Neutrophil (primary cell): ENCODE measurements around the gene HAO1.
"Not testable (repeated sequence)": the region's sequence is repeated elsewhere in the genome, so short reads cannot be mapped to it uniquely, and the experiment has no call there.

ENCODE experiments used
- H3K27ac ChIP-seq: fragments of 200-600 bp; sonication (generic); 2 replicates; pipeline ENCODE4 v1.5.1; 2016; ENCODE audit warnings: mild to moderate bottlenecking, moderate library complexity
- H3K27me3 ChIP-seq: fragments of 200-600 bp; sonication (generic); 2 replicates; pipeline ENCODE4 v1.6.0; 2016; ENCODE audit warnings: mild to moderate bottlenecking
- H3K36me3 ChIP-seq: fragments of 200-600 bp; sonication (generic); 2 replicates; pipeline ENCODE4 v1.5.1; 2017
- H3K4me1 ChIP-seq, 2 experiments: fragments of 200-600 bp in 1 of 2; sonication (generic) in 1 of 2; 1 replicate in 1 of 2; 2 replicates in 1 of 2; pipeline versions ENCODE4 v1.5.1 to v1.6.1; 2013 to 2016; ENCODE audit warnings: low read depth in 1 of 2, low read length in 1 of 2, mild to moderate bottlenecking in 1 of 2, moderate library complexity in 1 of 2; ENCODE audit not compliant: control insufficient read depth in 1 of 2, insufficient read depth in 1 of 2
- H3K4me3 ChIP-seq, 2 experiments: fragments of 200-600 bp in 1 of 2; sonication (generic) in 1 of 2; 1 replicate in 1 of 2; 2 replicates in 1 of 2; pipeline ENCODE4 v1.5.1; 2013 to 2016; ENCODE audit warnings: low read depth in 1 of 2, low read length in 1 of 2, mild to moderate bottlenecking in 1 of 2, moderate library complexity in 1 of 2
- H3K9me3 ChIP-seq: fragments of 200-600 bp; sonication (generic); 2 replicates; pipeline ENCODE4 v1.5.1; 2016
- CTCF ChIP-seq: fragments of 200-600 bp; sonication (generic); IDR thresholded peaks from 2 replicates; pipeline ENCODE4 v1.5.1; 2016; ENCODE audit warnings: antibody characterized with exemption

HAO1 gene

DNA sequence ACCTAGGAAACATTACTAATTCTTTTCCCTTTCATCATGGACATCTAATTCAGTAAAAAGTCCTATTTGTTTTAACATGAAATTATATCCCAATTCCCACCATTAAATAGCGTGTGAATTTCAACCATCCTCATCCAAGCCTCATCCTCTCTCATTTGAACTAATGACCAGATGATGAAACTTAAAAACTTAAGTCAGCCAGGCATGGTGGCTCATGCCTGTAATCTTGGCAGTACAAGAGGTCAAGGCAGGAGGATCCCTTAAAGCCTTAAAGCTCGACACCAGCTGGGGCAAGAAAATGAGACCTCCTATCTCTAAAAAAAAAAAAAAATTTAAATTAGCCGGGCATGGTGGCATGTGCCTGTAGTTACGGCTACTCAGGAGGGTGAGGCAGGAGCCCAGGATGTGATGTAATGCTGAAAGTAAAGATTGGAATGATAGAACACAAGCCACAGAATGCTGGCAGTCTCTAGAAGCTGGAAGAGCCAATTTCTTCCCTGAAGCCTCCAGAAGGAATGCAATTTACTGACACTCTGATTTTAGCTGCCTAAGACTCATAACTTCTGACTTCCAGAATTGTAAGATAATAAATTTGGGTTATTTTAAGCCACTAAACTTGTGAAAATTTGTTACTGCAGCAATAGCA is 27.1 kb upstream of the HAO1 start:
- Histone ChIP-seq H3K27ac (no peak overlapping the region), H3K36me3 (no peaks in the 10 kb centered on the region)

GRCh38 chr20:7966176-7966575 is 25.9 kb upstream of the HAO1 start:
- no peaks in the 10 kb centered on the region for H3K9me3 ChIP-seq
- TF ChIP-seq CTCF, result no peak
- peaks cover 2% of the 10 kb centered on the region for H3K27me3 ChIP-seq
- no peak overlapping the region for H3K4me3 ChIP-seq
- no peaks in the 10 kb centered on the region for H3K36me3 ChIP-seq
- H3K4me1 ChIP-seq, result no peaks in the 10 kb centered on the region
- H3K27ac ChIP-seq, result no peak overlapping the region

More for the DNA sequence above, 27.1 kb upstream of the HAO1 start:
- TF ChIP-seq CTCF, result no peak
- Histone ChIP-seq H3K4me3 (no peak overlapping the region), H3K9me3 (no peaks in the 10 kb centered on the region), H3K27me3 (peaks cover 13% of the 10 kb centered on the region), H3K4me1 (no peaks in the 10 kb centered on the region)

GRCh38 chr20:7959484-7959883 is 19.2 kb upstream of the HAO1 start:
- Histone ChIP-seq H3K27ac (no peak overlapping the region), H3K36me3 (no peaks in the 10 kb centered on the region), H3K9me3 (no peaks in the 10 kb centered on the region), H3K27me3 (no peaks in the 10 kb centered on the region), H3K4me3 (no peak overlapping the region), H3K4me1 (no peaks in the 10 kb centered on the region)
- TF ChIP-seq CTCF, result no peak

GRCh38 chr20:7956561-7956960 is 16.3 kb upstream of the HAO1 start:
- H3K4me3 ChIP-seq, result not testable (repeated sequence)

DNA sequence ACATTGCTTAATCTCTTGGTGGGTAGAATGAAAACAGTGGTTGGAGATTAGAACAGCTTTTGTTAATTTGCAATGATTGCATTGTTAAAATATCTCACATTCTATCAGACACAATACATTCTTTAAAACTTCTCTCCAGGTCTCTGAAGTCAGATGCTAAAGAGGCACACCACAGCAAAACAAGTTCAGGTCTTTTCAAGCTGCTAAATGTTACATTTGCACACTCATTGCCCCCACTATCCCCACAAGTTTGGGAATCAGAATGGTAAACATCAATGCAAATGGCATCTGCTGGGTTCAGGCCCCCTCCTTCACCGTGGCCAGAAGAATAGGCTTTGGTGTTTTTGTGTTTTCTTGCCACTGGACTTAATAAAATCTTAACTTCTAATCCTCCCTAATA is 10.1 kb upstream of the HAO1 start:
- Histone ChIP-seq H3K36me3 (no peaks in the 10 kb centered on the region), H3K9me3 (no peaks in the 10 kb centered on the region), H3K27me3 (no peaks in the 10 kb centered on the region), H3K4me1 (no peaks in the 10 kb centered on the region), H3K4me3 (no peak overlapping the region), H3K27ac (no peak overlapping the region)
- no peak for TF ChIP-seq CTCF

More at GRCh38 chr20:7956561-7956960, 16.3 kb upstream of the HAO1 start:
- not testable (repeated sequence) for H3K36me3 ChIP-seq, H3K9me3 ChIP-seq, H3K27ac ChIP-seq, H3K27me3 ChIP-seq, H3K4me1 ChIP-seq

- H3K27ac ChIP-seq, result no peak overlapping the region
- H3K36me3 ChIP-seq, result no peaks in the 10 kb centered on the region
- no peak overlapping the region for H3K4me3 ChIP-seq
- H3K9me3 ChIP-seq, result no peaks in the 10 kb centered on the region
- no peaks in the 10 kb centered on the region for H3K4me1 ChIP-seq
- no peak for TF ChIP-seq CTCF
- no peaks in the 10 kb centered on the region for H3K27me3 ChIP-seq
These were observed 3.6 kb upstream of the HAO1 start for GRCh38 chr20:7943891-7944290.
